Activated naive CD4-positive, alpha-beta T cell treated with Interleukin-2 at 50 U/mL for 16 hours (primary cell): ENCODE data around the gene COL6A3.
"Not testable (repeated sequence)": the region's sequence is repeated elsewhere in the genome, so short reads cannot be mapped to it uniquely, and the experiment has no call there.

Experiments
- DNase-seq: peaks from one replicate; pipeline ENCODE4 v3.0.0-alpha.2; 2020

COL6A3 gene

GRCh38 chr2:237380768-237381167 lies 33.2 kb downstream of the COL6A3 start:
- DNase-seq: no peak

GRCh38 chr2:237379636-237380035 lies 34.3 kb downstream of the COL6A3 start:
- DNase-seq: no peak

- DNase-seq: no peak
Measured at GRCh38 chr2:237378650-237379049, 35.3 kb downstream of the COL6A3 start.

GRCh38 chr2:237374284-237375060 lies 39.5 kb downstream of the COL6A3 start:
- DNase-seq: no peak

GRCh38 chr2:237371856-237372255 lies 42.1 kb downstream of the COL6A3 start:
- no peak for DNase-seq

- DNase-seq: no peak
Measured at GRCh38 chr2:237365671-237366070, 48.3 kb downstream of the COL6A3 start.

- DNase-seq: no peak
Measured at GRCh38 chr2:237364655-237365054, 49.3 kb downstream of the COL6A3 start.

- no peak for DNase-seq
Measured at GRCh38 chr2:237361194-237362004, 52.6 kb downstream of the COL6A3 start.

- no peak for DNase-seq
Measured at GRCh38 chr2:237359894-237360780, 53.8 kb downstream of the COL6A3 start.

GRCh38 chr2:237359518-237359840 lies 54.5 kb downstream of the COL6A3 start:
- DNase-seq: no peak

GRCh38 chr2:237358721-237359517 lies 55.0 kb downstream of the COL6A3 start:
- DNase-seq: no peak

GRCh38 chr2:237355701-237356100 lies 58.3 kb downstream of the COL6A3 start:
- no peak for DNase-seq

GRCh38 chr2:237354892-237355291 lies 59.1 kb downstream of the COL6A3 start:
- no peak for DNase-seq

GRCh38 chr2:237354172-237354571 lies 59.8 kb downstream of the COL6A3 start:
- not testable (repeated sequence) for DNase-seq

GRCh38 chr2:237353215-237353614 lies 60.7 kb downstream of the COL6A3 start:
- DNase-seq: no peak

GRCh38 chr2:237352279-237352845 lies 61.6 kb downstream of the COL6A3 start:
- no peak for DNase-seq

GRCh38 chr2:237351796-237352195 lies 62.2 kb downstream of the COL6A3 start:
- DNase-seq: no peak

GRCh38 chr2:237351046-237351445 lies 62.9 kb downstream of the COL6A3 start:
- no peak for DNase-seq

GRCh38 chr2:237350597-237350996 lies 63.4 kb downstream of the COL6A3 start:
- no peak for DNase-seq

- no peak for DNase-seq
Measured at GRCh38 chr2:237350070-237350469, 63.9 kb downstream of the COL6A3 start.

- no peak for DNase-seq
Measured at GRCh38 chr2:237348281-237348865, 65.6 kb downstream of the COL6A3 start.
